GF-D8 (cell line): ENCODE results near the gene CHD8.
"Not testable (repeated sequence)": the region's sequence is repeated elsewhere in the genome, so short reads cannot be mapped to it uniquely, and the experiment has no call there.

ENCODE experiments used
- DNase-seq: peaks from one replicate; lab custom pipeline; 2025; lab: John Stamatoyannopoulos, UW

The CHD8 gene

GRCh38 chr14:21372814-21373213 is 83.1 kb downstream of the CHD8 start:
- not testable (repeated sequence) for DNase-seq

DNA sequence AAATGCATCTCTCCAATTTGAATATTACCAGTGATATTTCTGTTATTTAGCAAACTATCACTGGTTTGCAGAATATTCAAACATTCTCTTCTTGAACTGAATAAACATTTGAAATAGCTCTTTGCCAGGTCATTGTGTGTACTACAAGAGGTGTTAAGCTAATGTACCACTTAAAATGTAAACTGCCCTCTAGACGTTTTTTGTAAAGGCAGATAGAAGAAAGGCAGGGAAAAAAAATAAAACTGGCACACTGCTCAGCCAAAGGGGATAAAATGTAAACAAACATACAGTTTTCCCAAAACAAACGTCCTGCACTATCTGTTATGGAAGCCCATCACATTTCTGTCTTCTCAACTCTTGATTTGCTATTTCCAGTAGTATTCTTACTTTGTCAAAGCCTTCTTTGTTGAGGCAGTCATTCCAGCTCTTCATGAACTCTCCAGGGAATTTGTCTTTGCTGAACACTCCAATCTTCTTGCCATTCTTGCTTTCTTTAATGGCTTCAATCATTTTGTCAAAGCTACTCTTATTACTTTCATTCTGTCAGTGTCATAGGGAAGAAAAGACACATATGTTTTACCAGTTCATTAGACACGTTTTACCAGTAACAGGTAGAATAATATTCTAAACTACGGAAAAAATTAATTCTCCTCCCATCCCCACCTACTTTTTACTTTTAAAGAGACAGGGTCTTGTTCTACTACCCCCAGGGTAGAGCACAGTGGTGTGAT is 85.8 kb downstream of the CHD8 start:
- no peak for DNase-seq

GRCh38 chr14:21367582-21368144 is 88.3 kb downstream of the CHD8 start:
- no peak for DNase-seq

DNA sequence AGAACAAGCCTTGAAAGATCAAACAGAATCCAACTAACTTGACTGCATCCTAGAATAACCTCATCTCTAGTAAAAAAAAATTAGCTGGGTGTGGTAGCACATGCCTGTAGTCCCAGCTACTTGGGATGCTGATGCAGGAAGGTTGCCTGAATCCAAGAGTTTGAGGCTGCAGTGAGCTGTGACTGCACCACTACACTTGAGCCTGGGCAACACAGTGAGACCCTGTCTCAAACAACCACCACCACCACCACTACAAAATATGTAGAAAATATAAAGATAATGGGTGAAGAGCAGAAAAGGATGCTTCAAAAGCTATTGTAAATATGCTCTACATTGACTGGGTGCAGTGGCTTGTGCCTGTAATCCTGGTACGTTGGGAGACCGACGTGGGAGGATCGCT is 99.4 kb downstream of the CHD8 start:
- DNase-seq = no peak

DNA sequence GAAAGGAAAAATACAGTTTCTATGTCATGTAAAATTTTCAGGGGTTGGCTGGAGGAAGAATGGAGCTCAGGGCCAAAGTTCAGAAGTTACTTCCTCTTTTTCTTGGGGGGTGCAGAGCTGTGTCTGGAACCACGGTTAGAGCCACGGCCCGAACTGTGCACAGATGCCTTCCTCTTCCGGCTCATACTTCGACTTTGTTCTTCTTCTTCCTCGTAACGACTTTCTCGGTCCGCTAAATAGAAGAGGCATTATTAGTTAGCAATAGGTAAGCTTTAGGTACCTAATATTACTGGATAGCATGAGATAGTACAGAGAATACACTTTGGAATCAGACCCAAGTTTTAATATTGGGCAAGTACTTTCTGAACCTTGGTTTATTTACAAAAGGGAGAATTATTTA is 103.3 kb downstream of the CHD8 start:
- DNase-seq = peak; percentile 24

DNA sequence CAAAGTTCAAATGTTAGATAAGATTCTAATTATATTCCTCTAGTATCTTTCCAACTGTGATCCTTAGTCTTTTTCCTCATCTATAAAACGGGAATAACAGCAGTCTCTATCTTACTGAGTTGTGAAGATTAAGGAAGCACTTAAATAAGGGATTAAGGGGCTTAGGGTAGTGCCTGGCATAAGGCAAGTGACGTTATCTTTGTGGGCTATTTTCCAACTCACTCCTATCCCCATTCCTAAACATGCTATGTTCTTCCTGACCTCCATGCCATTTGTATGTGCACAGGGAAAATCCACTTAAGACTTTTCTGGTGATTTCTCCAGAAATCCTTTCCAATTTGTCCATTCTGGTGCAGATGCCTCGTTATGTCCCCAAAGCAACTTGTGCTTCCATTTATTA is 105.4 kb downstream of the CHD8 start:
- DNase-seq = no peak

DNA sequence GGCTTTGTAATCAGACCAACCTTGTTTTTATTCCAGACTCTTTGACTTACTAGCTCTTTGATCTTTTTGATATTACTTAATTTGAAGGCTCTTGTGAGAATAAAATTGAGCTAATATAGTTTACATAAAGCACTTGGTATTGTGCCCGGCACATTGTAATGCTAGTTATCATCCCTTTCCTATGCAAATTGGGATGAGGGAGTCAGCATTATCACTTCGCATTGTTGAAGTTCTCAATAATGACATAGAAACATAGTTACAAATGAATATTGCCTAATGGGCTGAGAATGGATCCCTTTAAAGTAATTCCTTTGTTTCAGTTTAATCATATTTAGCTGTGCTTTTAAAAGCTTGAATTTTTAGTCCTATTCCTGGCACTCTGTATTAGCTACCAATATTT is 108.7 kb downstream of the CHD8 start:
- no peak for DNase-seq

GRCh38 chr14:21346532-21347135 is 109.3 kb downstream of the CHD8 start:
- DNase-seq = no peak

- no peak for DNase-seq
These were observed 112.7 kb downstream of the CHD8 start for GRCh38 chr14:21343035-21343794.
